MCF 10A (cell line): Measurements from ENCODE around the gene MAPK6. TPM values are rescaled to one million over a fixed set of nuclear protein-coding genes. Genes with fewer than 3 reads are reported as not detected.
"Not testable (repeated sequence)": the region's sequence is repeated elsewhere in the genome, so short reads cannot be mapped to it uniquely, and the experiment has no call there.

Experiments used
- BruUV-seq: library from RNA; stranded (reverse); fragments of 400-500 nt; replicated peaks from 2 replicates; lab custom pipeline; 2021; lab: Mats Ljungman, UMichigan
- CTCF ChIA-PET: fragments of 300-600 bp; sonication (Branson Sonifier 250); formaldehyde crosslinking; extraction: SDS; loops from one replicate; lab custom pipeline; 2021; ENCODE audit warnings: antibody characterized with exemption, inconsistent platforms; lab: Yijun Ruan, JAX
- POLR2A ChIA-PET: fragments of 300-600, 350-650 bp; sonication (Branson Sonifier 250); formaldehyde crosslinking; extraction: SDS; loops from one replicate; lab custom pipeline; 2020; ENCODE audit warnings: antibody characterized with exemption, inconsistent platforms; lab: Yijun Ruan, JAX
- DNase-seq: peaks from one replicate; pipeline ENCODE4 v3.0.0-alpha.2; 2018; ENCODE audit not compliant: unreplicated experiment
- H3K27ac Mint-ChIP-seq: one replicate; pipeline ENCODE4 v1.8.0; 2022; ENCODE audit warnings: mild to moderate bottlenecking, low read depth, mixed read lengths; ENCODE audit not compliant: unreplicated experiment
- H3K27me3 Mint-ChIP-seq: one replicate; pipeline ENCODE4 v1.8.0; 2022; ENCODE audit warnings: mixed read lengths; ENCODE audit not compliant: insufficient read depth, unreplicated experiment
- H3K36me3 Mint-ChIP-seq: one replicate; pipeline ENCODE4 v1.8.0; 2022; ENCODE audit warnings: mild to moderate bottlenecking, moderate library complexity, mixed read lengths; ENCODE audit not compliant: insufficient read depth, unreplicated experiment
- H3K4me1 Mint-ChIP-seq: one replicate; pipeline ENCODE4 v1.8.0; 2022; ENCODE audit warnings: mixed read lengths; ENCODE audit not compliant: insufficient read depth, unreplicated experiment
- H3K4me3 Mint-ChIP-seq: one replicate; pipeline ENCODE4 v1.8.0; 2022; ENCODE audit warnings: mild to moderate bottlenecking, moderate library complexity, mixed read lengths; ENCODE audit not compliant: unreplicated experiment
- H3K9me3 Mint-ChIP-seq: one replicate; pipeline ENCODE4 v1.8.0; 2022; ENCODE audit warnings: mixed read lengths; ENCODE audit not compliant: unreplicated experiment
- intact Hi-C: fragments of 100-400 bp; cut with micrococcal nuclease; formaldehyde crosslinking; loops from 2 replicates; pipeline ENCODE4 v1.14.1; 2022
- total RNA-seq: library from RNA; stranded (reverse); gene quantifications from 2 replicates; pipeline ENCODE4 v1.2.3, GENCODE V29; 2022
- TF ChIP-seq, protein P1 (sequence below): fragments of 200-600 bp; IDR thresholded peaks from one replicate; pipeline ENCODE4 v1.8.0; 2022; ENCODE audit warnings: antibody characterized with exemption, mild to moderate bottlenecking; ENCODE audit not compliant: unreplicated experiment

Gene MAPK6
- total RNA-seq, 1 experiment from 2014 or later, result 106 TPM

- intact Hi-C loops, result loop anchor here (1.0 to 2.0 kb wide), 2 partner anchors 17 to 45 kb away; no protein-coding TSS in a partner anchor
- TSS peak; percentile 78 for BruUV-seq
- Mint-ChIP-seq H3K27ac (peak overlapping the region; percentile 99), H3K9me3 (peaks cover 12% of the 10 kb centered on the region), H3K4me3 (peak overlapping the region; percentile 48), H3K36me3 (peaks cover 12% of the 10 kb centered on the region), H3K27me3 (no peaks in the 10 kb centered on the region), H3K4me1 (peaks cover 34% of the 10 kb centered on the region)
- ChIA-PET POLR2A (interaction anchor here (0.7 to 9.6 kb wide), 15 partner anchors 8 to 122 kb away, joined by 3 to 214 read pairs (median 5); partner anchors contain the start of gene LEO1), CTCF (interaction anchor here (0.6 to 2.4 kb wide), 8 partner anchors 10 to 62 kb away, joined by 3 to 18 read pairs (median 3); no protein-coding TSS in a partner anchor)
- peak; percentile 96 for DNase-seq
- TF ChIP-seq, protein P1, sequence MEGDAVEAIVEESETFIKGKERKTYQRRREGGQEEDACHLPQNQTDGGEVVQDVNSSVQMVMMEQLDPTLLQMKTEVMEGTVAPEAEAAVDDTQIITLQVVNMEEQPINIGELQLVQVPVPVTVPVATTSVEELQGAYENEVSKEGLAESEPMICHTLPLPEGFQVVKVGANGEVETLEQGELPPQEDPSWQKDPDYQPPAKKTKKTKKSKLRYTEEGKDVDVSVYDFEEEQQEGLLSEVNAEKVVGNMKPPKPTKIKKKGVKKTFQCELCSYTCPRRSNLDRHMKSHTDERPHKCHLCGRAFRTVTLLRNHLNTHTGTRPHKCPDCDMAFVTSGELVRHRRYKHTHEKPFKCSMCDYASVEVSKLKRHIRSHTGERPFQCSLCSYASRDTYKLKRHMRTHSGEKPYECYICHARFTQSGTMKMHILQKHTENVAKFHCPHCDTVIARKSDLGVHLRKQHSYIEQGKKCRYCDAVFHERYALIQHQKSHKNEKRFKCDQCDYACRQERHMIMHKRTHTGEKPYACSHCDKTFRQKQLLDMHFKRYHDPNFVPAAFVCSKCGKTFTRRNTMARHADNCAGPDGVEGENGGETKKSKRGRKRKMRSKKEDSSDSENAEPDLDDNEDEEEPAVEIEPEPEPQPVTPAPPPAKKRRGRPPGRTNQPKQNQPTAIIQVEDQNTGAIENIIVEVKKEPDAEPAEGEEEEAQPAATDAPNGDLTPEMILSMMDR, result no peak
These were observed 74.8 kb downstream of the MAPK6 start for GRCh38 chr15:52093539-52094510.

DNA sequence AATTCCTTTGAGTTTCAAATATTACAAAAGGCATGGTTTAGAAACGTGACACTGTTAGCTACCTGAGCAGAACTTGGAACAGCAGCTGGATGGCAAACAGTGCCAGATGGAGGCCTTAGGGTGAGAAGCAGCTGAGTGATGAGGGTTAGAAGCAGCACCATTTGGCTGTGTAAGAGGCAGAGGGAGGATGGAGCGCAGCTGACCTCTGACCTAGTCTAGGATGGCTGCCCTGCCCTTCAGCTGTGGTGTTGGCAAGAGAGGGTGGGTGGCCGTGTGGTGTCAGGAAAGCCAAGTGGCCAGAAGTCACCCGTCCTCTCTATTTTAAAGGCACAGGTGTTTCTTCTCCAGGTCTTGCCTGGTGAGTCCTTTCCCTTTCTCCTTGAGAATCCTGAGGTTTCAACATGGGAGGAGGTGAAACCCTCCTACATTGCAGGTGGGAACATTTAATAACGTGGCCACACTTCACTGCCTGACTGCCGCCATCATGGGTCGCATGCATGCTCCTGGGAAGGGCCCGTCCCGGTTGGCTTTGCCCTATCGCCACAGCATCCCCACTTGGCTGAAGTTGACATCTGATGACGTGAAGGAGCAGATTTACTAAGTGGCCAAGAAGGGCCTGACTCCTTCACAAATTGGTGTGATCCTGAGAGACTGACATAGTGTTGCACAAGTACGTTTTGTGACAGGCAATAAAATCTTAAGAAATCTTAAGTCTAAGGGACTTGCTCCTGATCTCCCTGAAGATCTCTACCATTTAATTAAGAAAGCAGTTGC is 76.0 kb downstream of the MAPK6 start:
- peaks cover 6% of the 10 kb centered on the region for H3K9me3 Mint-ChIP-seq
- peak overlapping the region; percentile 50 for H3K4me3 Mint-ChIP-seq
- H3K27me3 Mint-ChIP-seq, result no peaks in the 10 kb centered on the region
- POLR2A ChIA-PET, result interaction anchor here (0.6 to 8.8 kb wide), 21 partner anchors 8 to 132 kb away, joined by 3 to 214 read pairs (median 4); partner anchors contain the start of genes LEO1 and MAPK6
- intact Hi-C loops, result loop anchor here (2.0 kb wide), 1 partner anchor 44 kb away; no protein-coding TSS in a partner anchor
- H3K27ac Mint-ChIP-seq, result peak overlapping the region; percentile 99
- no TSS peak for BruUV-seq
- CTCF ChIA-PET, result interaction anchor here (0.6 to 2.4 kb wide), 5 partner anchors 9 to 64 kb away, joined by 3 to 18 read pairs (median 7); no protein-coding TSS in a partner anchor
- DNase-seq, result no peak
- peaks cover 12% of the 10 kb centered on the region for H3K36me3 Mint-ChIP-seq
- TF ChIP-seq, protein P1, result no peak
- peaks cover 39% of the 10 kb centered on the region for H3K4me1 Mint-ChIP-seq

GRCh38 chr15:52095597-52096262 is 76.7 kb downstream of the MAPK6 start:
- intact Hi-C loops, result loop anchor here (2.0 kb wide), 1 partner anchor 43 kb away; no protein-coding TSS in a partner anchor
- TF ChIP-seq, protein P1, result no peak
- Mint-ChIP-seq H3K27me3 (no peaks in the 10 kb centered on the region), H3K27ac (peak overlapping the region; percentile 99), H3K36me3 (peaks cover 12% of the 10 kb centered on the region), H3K4me1 (peaks cover 39% of the 10 kb centered on the region), H3K9me3 (no peaks in the 10 kb centered on the region), H3K4me3 (peak overlapping the region; percentile 50)
- peak; percentile 93 for DNase-seq
- ChIA-PET POLR2A (interaction anchor here (0.6 to 8.8 kb wide), 13 partner anchors 10 to 132 kb away, joined by 3 to 214 read pairs (median 5); partner anchors contain the start of genes LEO1 and MAPK6), CTCF (interaction anchor here (2.2 to 2.4 kb wide), 2 partner anchors 13 to 17 kb away, joined by 12 to 18 read pairs; no protein-coding TSS in a partner anchor)
- no TSS peak for BruUV-seq

- intact Hi-C loops, DNase-seq, H3K27me3 Mint-ChIP-seq, BruUV-seq, H3K4me3 Mint-ChIP-seq, H3K9me3 Mint-ChIP-seq: not testable (repeated sequence)
- peaks cover 12% of the 10 kb centered on the region for H3K36me3 Mint-ChIP-seq
- H3K4me1 Mint-ChIP-seq, result peaks cover 39% of the 10 kb centered on the region
- ChIA-PET CTCF (interaction anchor here (1.0 to 5.3 kb wide), 2 partner anchors 24 to 42 kb away, joined by 3 to 29 read pairs; no protein-coding TSS in a partner anchor), POLR2A (interaction anchor here (1.1 to 8.8 kb wide), 8 partner anchors 10 to 125 kb away, joined by 3 to 214 read pairs (median 8); partner anchors contain the start of gene LEO1)
- peak overlapping the region; percentile 99 for H3K27ac Mint-ChIP-seq
These were observed 77.5 kb downstream of the MAPK6 start for GRCh38 chr15:52096536-52096935.
